Measurements from ENCODE around the gene PIGL. TPM values are rescaled to one million over a fixed set of nuclear protein-coding genes. Genes with fewer than 3 reads are reported as not detected.
"Not testable (repeated sequence)": the region's sequence is repeated elsewhere in the genome, so short reads cannot be mapped to it uniquely, and the experiment has no call there.

The PIGL gene
- total RNA-seq, 4 donors from 2014 or later: 60.9 to 142 (median 101) TPM

GRCh38 chr17:16294560-16294959 is 77.5 kb downstream of the PIGL start:
- TF ChIP-seq EP300 (IDR thresholded peaks at IDR 0.05; ENCODE audit: low read depth) (no peak), POLR2A (IDR thresholded peaks at IDR 0.05) (no peak), CTCF (IDR thresholded peaks at IDR 0.05) (no peak), POLR2AphosphoS5 (IDR thresholded peaks at IDR 0.05) (no peak)
- Histone ChIP-seq H3K36me3 (no peaks in the 10 kb centered on the region), H3K27me3 (no peaks in the 10 kb centered on the region), H3K9me3 (no peaks in the 10 kb centered on the region), H3K4me3 (no peak overlapping the region), H3K4me1 (peaks cover 5 to 61% (median 28%) of the 10 kb centered on the region in 4 donors), H3K27ac (peak overlapping the region; percentile 59 to 91 (median 70))
- 78% methylated on average over 2 of the region's 2 CpGs; no CpG with 5 or more reads in 1 of the 2 donors for WGBS, 2 donors (ENCODE audit: low coverage in 1 of 2)
- intact Hi-C loops (cut with DNase I; ENCODE audit: low total_unique reads) (no loop called here), in situ Hi-C loops (cut with MboI; ENCODE audit: low pct_ligation_motif_present in 1 of 4, low pct_unique_long_range_greater_than_20kb in 1 of 4, low sequenced_read_pairs in 3 of 4) (no loop called here)
- DNase-seq: no peak

GRCh38 chr17:16296072-16296471 is 79.1 kb downstream of the PIGL start:
- in situ Hi-C loops (cut with MboI; ENCODE audit: low pct_ligation_motif_present in 1 of 4, low pct_unique_long_range_greater_than_20kb in 1 of 4, low sequenced_read_pairs in 3 of 4); H3K4me3 ChIP-seq; H3K27me3 ChIP-seq; H3K9me3 ChIP-seq; H3K36me3 ChIP-seq; DNase-seq; intact Hi-C loops (cut with DNase I; ENCODE audit: low total_unique reads): not testable (repeated sequence)
- H3K4me1 ChIP-seq: peaks cover 5 to 60% (median 25%) of the 10 kb centered on the region in 4 donors
- peak overlapping the region; percentile 81 to 91 (median 86) for H3K27ac ChIP-seq
- 79 to 80% methylated on average over 1 to 3 of the region's 3 CpGs for WGBS, 2 donors (ENCODE audit: low coverage in 1 of 2)

- intact Hi-C loops (cut with DNase I; ENCODE audit: low total_unique reads): no loop called here
- H3K4me1 ChIP-seq: peaks cover 5 to 58% (median 24%) of the 10 kb centered on the region in 4 donors
- no peaks in the 10 kb centered on the region for H3K27me3 ChIP-seq
- peak; percentile 57 for DNase-seq
- peak overlapping the region in 1 of 4 donors; percentile 1 for H3K4me3 ChIP-seq
- in situ Hi-C loops (cut with MboI; ENCODE audit: low pct_ligation_motif_present in 1 of 4, low pct_unique_long_range_greater_than_20kb in 1 of 4, low sequenced_read_pairs in 3 of 4): no loop called here
- TF ChIP-seq CTCF (IDR thresholded peaks at IDR 0.05): no peak
- TF ChIP-seq POLR2A (IDR thresholded peaks at IDR 0.05): no peak
- TF ChIP-seq POLR2AphosphoS5 (IDR thresholded peaks at IDR 0.05): no peak
- TF ChIP-seq EP300 (IDR thresholded peaks at IDR 0.05; ENCODE audit: low read depth): no peak
- H3K27ac ChIP-seq: peak overlapping the region; percentile 81 to 91 (median 86)
- H3K36me3 ChIP-seq: no peaks in the 10 kb centered on the region
- WGBS, 2 donors (ENCODE audit: low coverage in 1 of 2): 56 to 63% methylated on average over 5 to 11 of the region's 11 CpGs
- no peaks in the 10 kb centered on the region for H3K9me3 ChIP-seq
Measured at GRCh38 chr17:16297367-16298139, 80.5 kb downstream of the PIGL start.

- Histone ChIP-seq H3K4me3 (no peak overlapping the region), H3K36me3 (no peaks in the 10 kb centered on the region), H3K9me3 (no peaks in the 10 kb centered on the region), H3K4me1 (peaks cover 5 to 58% (median 24%) of the 10 kb centered on the region in 4 donors), H3K27ac (peak overlapping the region; percentile 81 to 91 (median 86)), H3K27me3 (no peaks in the 10 kb centered on the region)
- in situ Hi-C loops (cut with MboI; ENCODE audit: low pct_ligation_motif_present in 1 of 4, low pct_unique_long_range_greater_than_20kb in 1 of 4, low sequenced_read_pairs in 3 of 4): no loop called here
- intact Hi-C loops (cut with DNase I; ENCODE audit: low total_unique reads): no loop called here
- no peak for TF ChIP-seq POLR2AphosphoS5 (IDR thresholded peaks at IDR 0.05)
- TF ChIP-seq EP300 (IDR thresholded peaks at IDR 0.05; ENCODE audit: low read depth): no peak
- no peak for TF ChIP-seq CTCF (IDR thresholded peaks at IDR 0.05)
- no peak for TF ChIP-seq POLR2A (IDR thresholded peaks at IDR 0.05)
- no peak for DNase-seq
- WGBS, 2 donors (ENCODE audit: low coverage in 1 of 2): 60% methylated on average over 1 of the region's 1 CpG; no CpG with 5 or more reads in 1 of the 2 donors
Measured at GRCh38 chr17:16298140-16298662, 81.2 kb downstream of the PIGL start.

Data from transverse colon (tissue), 4 donors.